Calu3 (cell line): ENCODE measurements around the gene SELENOF. TPM values are rescaled to one million over a fixed set of nuclear protein-coding genes. Genes with fewer than 3 reads are reported as not detected.

Source experiments
- BruUV-seq: library from RNA; stranded (reverse); fragments of 400-500 nt; replicated peaks from 2 replicates; lab custom pipeline; 2021; lab: Mats Ljungman, UMichigan
- CTCF ChIA-PET: fragments of 300-600 bp; sonication (Branson Sonifier 250); formaldehyde crosslinking; loops from one replicate; lab custom pipeline; 2022; ENCODE audit warnings: antibody characterized with exemption; lab: Charles Lee
- DNase-seq: peaks from one replicate; pipeline ENCODE4 v3.0.0; 2022
- H3K27ac Mint-ChIP-seq: one replicate; pipeline ENCODE4 v1.8.0; 2022; ENCODE audit warnings: mixed read lengths; ENCODE audit not compliant: unreplicated experiment
- H3K27me3 Mint-ChIP-seq: one replicate; pipeline ENCODE4 v1.8.0; 2022; ENCODE audit warnings: mixed read lengths; ENCODE audit not compliant: unreplicated experiment
- H3K36me3 Mint-ChIP-seq: one replicate; pipeline ENCODE4 v1.8.0; 2022; ENCODE audit warnings: mild to moderate bottlenecking, moderate library complexity, mixed read lengths; ENCODE audit not compliant: insufficient read depth, unreplicated experiment
- H3K4me1 Mint-ChIP-seq: one replicate; pipeline ENCODE4 v1.8.0; 2022; ENCODE audit warnings: mild to moderate bottlenecking, low read depth, mixed read lengths; ENCODE audit not compliant: unreplicated experiment
- H3K4me3 Mint-ChIP-seq: one replicate; pipeline ENCODE4 v1.8.0; 2022; ENCODE audit warnings: mild to moderate bottlenecking, low read depth, moderate library complexity, mixed read lengths; ENCODE audit not compliant: unreplicated experiment
- H3K9me3 Mint-ChIP-seq: one replicate; pipeline ENCODE4 v1.8.0; 2022; ENCODE audit warnings: low read depth, mixed read lengths; ENCODE audit not compliant: unreplicated experiment
- CTCF ChIP-seq: fragments of 200-600 bp; IDR thresholded peaks from one replicate; pipeline ENCODE4 v1.8.0; 2022; ENCODE audit warnings: antibody characterized with exemption; ENCODE audit not compliant: unreplicated experiment
- intact Hi-C: fragments of 100-400 bp; cut with micrococcal nuclease; formaldehyde crosslinking; loops from one replicate; pipeline ENCODE4 v1.10.0; 2022; ENCODE audit not compliant: unreplicated experiment
- total RNA-seq: library from RNA; stranded (reverse); gene quantifications from 2 replicates; pipeline ENCODE4 v1.2.3, GENCODE V29; 2022

Gene SELENOF
- total RNA-seq, 1 experiment from 2014 or later, result 296 TPM

- H3K36me3 Mint-ChIP-seq, result no peaks in the 10 kb centered on the region
- CTCF ChIA-PET, result no interaction called here
- no peak overlapping the region for H3K27ac Mint-ChIP-seq
- peaks cover 6% of the 10 kb centered on the region for H3K9me3 Mint-ChIP-seq
- no peak for TF ChIP-seq CTCF
- no TSS peak for BruUV-seq
- H3K4me1 Mint-ChIP-seq, result peaks cover 34% of the 10 kb centered on the region
- no peaks in the 10 kb centered on the region for H3K27me3 Mint-ChIP-seq
- H3K4me3 Mint-ChIP-seq, result no peak overlapping the region
- no peak for DNase-seq
- intact Hi-C loops, result no loop called here
Observed at GRCh38 chr1:86924324-86924960, 10.5 kb upstream of the SELENOF start.

GRCh38 chr1:86922445-86922844, 8.5 kb upstream of the SELENOF start:
- intact Hi-C loops, result no loop called here
- peaks cover 6% of the 10 kb centered on the region for H3K9me3 Mint-ChIP-seq
- no peak for TF ChIP-seq CTCF
- H3K27me3 Mint-ChIP-seq, result no peaks in the 10 kb centered on the region
- CTCF ChIA-PET, result no interaction called here
- no peak overlapping the region for H3K27ac Mint-ChIP-seq
- DNase-seq, result no peak
- H3K4me1 Mint-ChIP-seq, result peaks cover 23% of the 10 kb centered on the region
- H3K36me3 Mint-ChIP-seq, result no peaks in the 10 kb centered on the region
- no peak overlapping the region for H3K4me3 Mint-ChIP-seq
- BruUV-seq, result no TSS peak

- BruUV-seq, result TSS peak; percentile 21
- H3K27me3 Mint-ChIP-seq, result no peaks in the 10 kb centered on the region
- peaks cover 18% of the 10 kb centered on the region for H3K4me1 Mint-ChIP-seq
- no peaks in the 10 kb centered on the region for H3K36me3 Mint-ChIP-seq
- DNase-seq, result no peak
- no peak overlapping the region for H3K27ac Mint-ChIP-seq
- CTCF ChIA-PET, result interaction anchor here (1.0 kb wide), 1 partner anchor 17 kb away, joined by 7 read pairs; no protein-coding TSS in a partner anchor
- H3K4me3 Mint-ChIP-seq, result no peak overlapping the region
- H3K9me3 Mint-ChIP-seq, result no peaks in the 10 kb centered on the region
- intact Hi-C loops, result loop anchor here (10.0 kb wide), 1 partner anchor 142 kb away; no protein-coding TSS in a partner anchor
- TF ChIP-seq CTCF, result no peak
Observed at GRCh38 chr1:86916752-86917151, 2.8 kb upstream of the SELENOF start.

- BruUV-seq, result no TSS peak
- no peak overlapping the region for H3K27ac Mint-ChIP-seq
- no peaks in the 10 kb centered on the region for H3K9me3 Mint-ChIP-seq
- H3K4me1 Mint-ChIP-seq, result peaks cover 27% of the 10 kb centered on the region
- DNase-seq, result no peak
- H3K4me3 Mint-ChIP-seq, result no peak overlapping the region
- intact Hi-C loops, result loop anchor here (10.0 kb wide), 1 partner anchor 141 kb away; no protein-coding TSS in a partner anchor
- peaks cover 7% of the 10 kb centered on the region for H3K36me3 Mint-ChIP-seq
- CTCF ChIA-PET, result interaction anchor here (1.0 to 1.2 kb wide), 3 partner anchors 12 to 135 kb away, joined by 3 to 7 read pairs (median 4); no protein-coding TSS in a partner anchor
- TF ChIP-seq CTCF, result no peak
- H3K27me3 Mint-ChIP-seq, result no peaks in the 10 kb centered on the region
Observed at GRCh38 chr1:86915737-86916235, 1.9 kb upstream of the SELENOF start.
